NCI-H510A (cell line): ENCODE results near the gene CAPN2.

Experiments
- DNase-seq: peaks from one replicate; lab custom pipeline; 2025; lab: John Stamatoyannopoulos, UW

CAPN2 gene

GRCh38 chr1:223702735-223703667, 9.3 kb upstream of the CAPN2 start:
- DNase-seq: no peak

GRCh38 chr1:223703668-223704013, 8.7 kb upstream of the CAPN2 start:
- DNase-seq: no peak

GRCh38 chr1:223704921-223705878, 7.1 kb upstream of the CAPN2 start:
- DNase-seq: no peak

GRCh38 chr1:223706077-223706973, 6.0 kb upstream of the CAPN2 start:
- DNase-seq: peak; percentile 54

- DNase-seq: peak; percentile 79
These were observed 4.9 kb upstream of the CAPN2 start for GRCh38 chr1:223707256-223708000.

GRCh38 chr1:223708001-223708359, 4.4 kb upstream of the CAPN2 start:
- peak; percentile 72 for DNase-seq

GRCh38 chr1:223708651-223709268, 3.6 kb upstream of the CAPN2 start:
- no peak for DNase-seq

- DNase-seq: no peak
These were observed 2.7 kb upstream of the CAPN2 start for GRCh38 chr1:223709598-223709997.

- no peak for DNase-seq
These were observed 1.9 kb upstream of the CAPN2 start for GRCh38 chr1:223710179-223711133.

GRCh38 chr1:223711173-223711572, 1.2 kb upstream of the CAPN2 start:
- DNase-seq: no peak

GRCh38 chr1:223711747-223712193, 569 bp upstream of the CAPN2 start:
- no peak for DNase-seq

- DNase-seq: no peak
These were observed 623 bp downstream of the CAPN2 start for GRCh38 chr1:223712850-223713474.

GRCh38 chr1:223713546-223714420, 1.4 kb downstream of the CAPN2 start:
- no peak for DNase-seq

- DNase-seq: no peak
These were observed 2.0 kb downstream of the CAPN2 start for GRCh38 chr1:223714421-223714724.

- peak; percentile 32 for DNase-seq
These were observed 2.7 kb downstream of the CAPN2 start for GRCh38 chr1:223714849-223715603.

- DNase-seq: no peak
These were observed 3.3 kb downstream of the CAPN2 start for GRCh38 chr1:223715604-223716172.

- no peak for DNase-seq
These were observed 4.0 kb downstream of the CAPN2 start for GRCh38 chr1:223716302-223716862.
